Activated naive CD4-positive, alpha-beta T cell treated with anti-CD3 and anti-CD28 coated beads, Interleukin-2, amount 50 U/mL, for 24 hours (primary cell): Measurements from ENCODE around the gene ADRB2.

Experiments used
- H3K27ac Mint-ChIP-seq: one replicate; pipeline ENCODE4 v1.8.0; 2021; ENCODE audit warnings: mild to moderate bottlenecking, mixed read lengths
- H3K27me3 Mint-ChIP-seq: one replicate; pipeline ENCODE4 v1.8.0; 2021; ENCODE audit warnings: mixed read lengths
- H3K36me3 Mint-ChIP-seq: one replicate; pipeline ENCODE4 v1.8.0; 2021; ENCODE audit warnings: mixed read lengths
- H3K4me1 Mint-ChIP-seq: one replicate; pipeline ENCODE4 v1.8.0; 2021; ENCODE audit warnings: mixed read lengths
- H3K4me3 Mint-ChIP-seq: one replicate; pipeline ENCODE4 v1.8.0; 2021; ENCODE audit warnings: mild to moderate bottlenecking, mixed read lengths
- H3K9me3 Mint-ChIP-seq: one replicate; pipeline ENCODE4 v1.8.0; 2021; ENCODE audit warnings: mixed read lengths

ADRB2 gene

DNA sequence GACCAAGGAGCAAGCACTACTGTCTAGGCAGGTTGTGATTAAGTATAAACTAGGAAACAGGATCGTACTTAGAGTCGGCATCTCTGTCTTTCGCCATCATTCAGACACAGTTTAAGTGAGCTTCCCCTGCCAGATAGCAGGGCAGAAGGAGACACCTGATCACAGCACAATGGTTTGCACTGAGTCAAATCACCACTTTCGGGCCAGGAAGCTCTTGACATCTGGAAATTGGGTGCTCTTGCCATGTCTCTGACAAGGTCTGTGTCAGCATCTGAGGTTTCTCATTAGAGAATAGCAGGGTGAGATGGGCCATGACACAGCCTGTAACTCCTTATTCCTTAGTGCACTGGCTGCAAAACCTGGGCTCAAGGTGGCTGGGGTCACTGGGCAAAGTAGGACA is 8.3 kb downstream of the ADRB2 start:
- H3K9me3 Mint-ChIP-seq, result no peaks in the 10 kb centered on the region
- H3K27ac Mint-ChIP-seq, result no peak overlapping the region
- peaks cover 2% of the 10 kb centered on the region for H3K36me3 Mint-ChIP-seq
- H3K27me3 Mint-ChIP-seq, result no peaks in the 10 kb centered on the region
- H3K4me1 Mint-ChIP-seq, result no peaks in the 10 kb centered on the region
- no peak overlapping the region for H3K4me3 Mint-ChIP-seq

GRCh38 chr5:148836272-148837250 is 10.2 kb downstream of the ADRB2 start:
- Mint-ChIP-seq H3K27me3 (no peaks in the 10 kb centered on the region), H3K27ac (no peak overlapping the region), H3K4me3 (no peak overlapping the region), H3K9me3 (no peaks in the 10 kb centered on the region), H3K36me3 (peaks cover 2% of the 10 kb centered on the region), H3K4me1 (no peaks in the 10 kb centered on the region)

DNA sequence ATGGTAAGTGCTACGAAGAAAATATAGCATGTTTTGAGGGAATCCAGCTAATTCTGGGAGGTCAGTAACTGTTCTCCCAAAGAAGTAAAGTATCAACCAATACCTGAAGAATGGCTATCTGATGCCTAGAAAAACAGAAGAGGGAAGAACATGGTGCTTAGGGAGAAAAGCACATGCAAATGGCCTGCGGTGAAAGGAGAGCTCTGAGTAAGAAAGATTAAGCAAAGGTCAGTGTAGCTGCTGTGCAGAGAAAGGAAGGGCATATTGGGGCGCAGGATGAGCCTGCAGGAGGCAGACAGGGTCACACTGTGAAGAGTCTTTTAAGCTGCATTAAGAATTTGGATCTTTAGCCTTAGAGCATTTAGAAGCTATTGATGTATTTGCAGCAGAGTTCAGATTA is 11.0 kb downstream of the ADRB2 start:
- Mint-ChIP-seq H3K4me1 (no peaks in the 10 kb centered on the region), H3K36me3 (no peaks in the 10 kb centered on the region), H3K4me3 (no peak overlapping the region), H3K27me3 (no peaks in the 10 kb centered on the region), H3K27ac (no peak overlapping the region), H3K9me3 (no peaks in the 10 kb centered on the region)

DNA sequence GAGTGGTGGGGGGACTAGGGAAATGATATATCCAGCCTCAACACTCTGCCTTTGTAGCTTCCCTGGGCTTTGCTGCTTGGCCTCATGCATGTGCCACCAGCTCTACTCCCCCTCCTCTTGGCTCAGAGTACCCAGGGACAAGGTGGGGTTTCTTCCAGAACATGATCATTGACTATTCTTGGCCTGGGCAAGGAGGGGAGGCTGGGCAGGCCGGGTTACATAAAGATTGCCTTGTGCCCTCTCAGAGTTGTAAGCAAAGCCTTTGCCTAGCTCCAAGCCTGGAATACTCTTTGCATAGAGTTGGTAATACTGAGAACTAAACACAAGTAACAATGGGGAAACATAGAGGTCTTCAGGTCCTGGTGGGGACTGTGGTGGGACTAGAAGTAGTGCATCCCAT is 11.9 kb downstream of the ADRB2 start:
- no peaks in the 10 kb centered on the region for H3K4me1 Mint-ChIP-seq
- H3K27me3 Mint-ChIP-seq, result no peaks in the 10 kb centered on the region
- no peaks in the 10 kb centered on the region for H3K36me3 Mint-ChIP-seq
- H3K27ac Mint-ChIP-seq, result no peak overlapping the region
- no peak overlapping the region for H3K4me3 Mint-ChIP-seq
- H3K9me3 Mint-ChIP-seq, result no peaks in the 10 kb centered on the region

- H3K9me3 Mint-ChIP-seq, result no peaks in the 10 kb centered on the region
- H3K36me3 Mint-ChIP-seq, result no peaks in the 10 kb centered on the region
- H3K27ac Mint-ChIP-seq, result no peak overlapping the region
- H3K27me3 Mint-ChIP-seq, result no peaks in the 10 kb centered on the region
- no peak overlapping the region for H3K4me3 Mint-ChIP-seq
- H3K4me1 Mint-ChIP-seq, result no peaks in the 10 kb centered on the region
Observed at GRCh38 chr5:148839960-148840359, 13.5 kb downstream of the ADRB2 start.

DNA sequence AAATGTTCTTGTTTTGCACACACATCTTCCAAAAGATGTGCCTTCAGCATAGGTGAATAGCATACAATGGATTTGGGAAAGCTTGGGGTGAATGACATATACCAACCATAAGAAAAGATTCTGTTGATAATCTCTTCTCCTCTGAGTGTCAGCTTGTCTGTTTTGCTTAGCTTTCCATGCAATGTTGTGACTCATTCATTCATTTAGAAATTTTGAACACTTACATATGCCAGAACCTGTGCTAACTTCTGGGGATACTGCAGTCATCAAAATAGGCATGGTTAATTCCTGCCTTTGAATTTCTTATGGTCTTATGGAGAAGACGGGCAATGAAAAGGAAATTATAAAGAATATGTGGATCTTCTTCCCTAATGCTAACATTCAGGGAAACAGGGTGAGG is 14.1 kb downstream of the ADRB2 start:
- H3K27ac Mint-ChIP-seq, result no peak overlapping the region

DNA sequence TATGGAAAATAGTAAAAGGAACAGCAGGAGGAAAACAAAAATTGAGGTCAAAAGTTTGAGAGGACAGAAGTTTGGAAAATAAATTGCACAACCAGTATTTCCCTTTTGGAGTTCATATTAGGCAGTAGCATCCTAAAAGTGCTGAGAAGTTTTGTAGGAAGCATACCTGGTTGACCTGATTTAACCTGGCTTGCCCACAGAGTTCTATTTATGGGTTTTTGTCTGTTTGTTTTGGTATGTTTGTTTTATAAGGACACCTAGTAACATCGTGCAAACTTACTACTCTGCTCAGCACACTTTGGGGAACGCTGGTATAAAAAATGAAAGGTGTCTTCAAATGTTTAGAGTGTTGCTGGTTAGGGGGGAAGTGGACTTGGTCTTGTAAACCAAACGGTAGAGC is 15.1 kb downstream of the ADRB2 start:
- Mint-ChIP-seq H3K27me3 (no peaks in the 10 kb centered on the region), H3K4me1 (peaks cover 3% of the 10 kb centered on the region), H3K27ac (no peak overlapping the region)

More for the DNA sequence above, 14.1 kb downstream of the ADRB2 start:
- H3K36me3 Mint-ChIP-seq, result no peaks in the 10 kb centered on the region
- no peaks in the 10 kb centered on the region for H3K27me3 Mint-ChIP-seq
- peaks cover under 1% of the 10 kb centered on the region for H3K4me1 Mint-ChIP-seq
- no peaks in the 10 kb centered on the region for H3K9me3 Mint-ChIP-seq
- no peak overlapping the region for H3K4me3 Mint-ChIP-seq

GRCh38 chr5:148842161-148842560 is 15.8 kb downstream of the ADRB2 start:
- H3K4me3 Mint-ChIP-seq, result no peak overlapping the region
- H3K36me3 Mint-ChIP-seq, result no peaks in the 10 kb centered on the region
- H3K27me3 Mint-ChIP-seq, result no peaks in the 10 kb centered on the region
- no peaks in the 10 kb centered on the region for H3K9me3 Mint-ChIP-seq
- peaks cover 3% of the 10 kb centered on the region for H3K4me1 Mint-ChIP-seq
- no peak overlapping the region for H3K27ac Mint-ChIP-seq

More for the DNA sequence above, 15.1 kb downstream of the ADRB2 start:
- Mint-ChIP-seq H3K4me3 (no peak overlapping the region), H3K9me3 (no peaks in the 10 kb centered on the region), H3K36me3 (no peaks in the 10 kb centered on the region)

DNA sequence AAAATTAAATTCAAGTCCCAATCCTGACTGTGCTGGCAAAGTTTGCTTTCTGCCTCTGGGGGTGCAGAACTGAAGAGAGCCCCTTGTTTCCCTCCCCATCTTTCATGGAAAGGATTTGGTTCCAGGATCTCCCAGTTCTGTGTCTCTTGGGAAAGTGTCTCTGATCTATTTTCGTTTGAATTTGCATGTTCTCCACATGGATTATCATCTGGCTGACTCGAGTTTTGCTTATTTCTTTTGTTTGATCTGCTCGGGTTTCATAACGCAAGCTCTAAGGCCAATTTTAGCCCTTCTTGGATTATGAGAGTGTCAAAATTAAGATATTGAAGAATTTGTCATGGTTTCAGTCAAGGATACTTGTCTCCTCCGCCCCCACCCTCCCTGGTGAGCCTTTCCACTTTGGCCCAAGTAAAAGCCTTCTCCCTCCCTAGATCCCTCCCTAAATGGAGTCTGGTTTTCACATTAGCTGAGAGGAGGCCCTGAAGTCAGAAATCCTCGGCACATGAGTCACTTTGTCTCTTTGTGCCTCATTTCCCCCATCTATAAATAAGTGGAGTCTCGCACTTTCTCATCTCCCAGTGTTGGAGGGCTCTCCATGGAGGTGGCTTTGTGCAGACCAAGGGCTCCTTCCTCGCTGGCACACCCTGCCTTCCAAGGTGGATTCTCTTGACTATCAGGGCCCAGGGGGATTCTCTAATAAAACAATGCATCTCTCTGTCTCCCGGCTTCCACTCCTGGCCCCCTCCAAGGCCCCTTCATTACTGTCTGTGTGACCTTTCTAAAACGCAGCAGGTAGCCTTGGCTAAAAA is 17.3 kb downstream of the ADRB2 start:
- no peaks in the 10 kb centered on the region for H3K27me3 Mint-ChIP-seq
- peaks cover 4% of the 10 kb centered on the region for H3K9me3 Mint-ChIP-seq
- peaks cover 10% of the 10 kb centered on the region for H3K4me1 Mint-ChIP-seq
- H3K27ac Mint-ChIP-seq, result no peak overlapping the region
- peaks cover 1% of the 10 kb centered on the region for H3K36me3 Mint-ChIP-seq
- H3K4me3 Mint-ChIP-seq, result no peak overlapping the region

DNA sequence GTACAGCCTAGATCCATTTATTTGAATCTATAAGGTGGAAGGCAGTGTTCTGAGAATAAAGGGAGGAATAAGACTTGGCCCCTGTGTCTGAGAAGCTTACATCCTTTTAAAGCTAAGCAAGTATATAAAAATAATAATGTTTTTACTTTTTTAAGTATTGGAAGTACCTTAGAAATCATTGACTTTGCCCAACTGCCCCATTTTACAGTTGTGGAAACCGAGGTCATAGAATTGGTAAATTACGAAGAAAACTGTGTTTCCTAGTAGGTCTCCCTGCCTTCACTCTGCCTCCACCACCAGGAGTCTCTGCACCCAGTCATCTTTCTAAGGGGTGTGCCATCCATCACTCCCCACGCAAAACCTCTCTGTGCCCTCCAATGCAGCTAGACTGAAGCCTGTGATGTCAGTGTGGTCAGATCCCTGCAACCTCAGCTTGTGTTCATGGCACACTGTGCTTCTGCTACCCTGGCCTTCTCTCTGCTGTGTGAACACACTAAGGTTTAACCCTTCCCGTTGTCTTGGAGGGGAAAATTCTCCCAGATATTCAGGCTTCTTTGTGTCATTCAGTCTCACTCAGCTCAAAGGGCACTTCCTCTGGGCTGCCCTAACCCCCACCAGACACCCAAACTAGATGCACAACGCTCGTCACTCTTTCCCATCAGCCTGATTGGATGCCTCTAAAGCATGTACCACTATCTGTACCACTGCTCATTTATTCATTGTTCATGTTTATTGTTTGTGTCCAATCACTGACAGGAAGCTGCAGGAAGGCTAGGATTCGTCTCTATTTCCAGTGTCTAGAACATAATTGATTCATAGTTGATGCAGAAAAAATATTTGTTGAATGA is 18.2 kb downstream of the ADRB2 start:
- no peaks in the 10 kb centered on the region for H3K27me3 Mint-ChIP-seq
- no peak overlapping the region for H3K4me3 Mint-ChIP-seq
- peaks cover 20% of the 10 kb centered on the region for H3K4me1 Mint-ChIP-seq
- H3K9me3 Mint-ChIP-seq, result peaks cover 4% of the 10 kb centered on the region
- peaks cover 1% of the 10 kb centered on the region for H3K36me3 Mint-ChIP-seq
- no peak overlapping the region for H3K27ac Mint-ChIP-seq

- Mint-ChIP-seq H3K4me1 (peaks cover 25% of the 10 kb centered on the region), H3K4me3 (no peak overlapping the region), H3K9me3 (peaks cover 4% of the 10 kb centered on the region), H3K27ac (no peak overlapping the region), H3K36me3 (peaks cover 1% of the 10 kb centered on the region), H3K27me3 (no peaks in the 10 kb centered on the region)
Observed at GRCh38 chr5:148846930-148847329, 20.5 kb downstream of the ADRB2 start.

GRCh38 chr5:148847456-148847855 is 21.0 kb downstream of the ADRB2 start:
- Mint-ChIP-seq H3K4me1 (peaks cover 25% of the 10 kb centered on the region), H3K9me3 (peaks cover 4% of the 10 kb centered on the region), H3K36me3 (peaks cover 1% of the 10 kb centered on the region), H3K4me3 (no peak overlapping the region), H3K27me3 (no peaks in the 10 kb centered on the region), H3K27ac (no peak overlapping the region)

GRCh38 chr5:148848393-148849031 is 22.1 kb downstream of the ADRB2 start:
- Mint-ChIP-seq H3K27ac (peak overlapping the region; percentile 8), H3K9me3 (peaks cover 4% of the 10 kb centered on the region), H3K27me3 (no peaks in the 10 kb centered on the region), H3K4me1 (peaks cover 25% of the 10 kb centered on the region), H3K36me3 (peaks cover 1% of the 10 kb centered on the region), H3K4me3 (peak overlapping the region; percentile 21)

- Mint-ChIP-seq H3K36me3 (peaks cover 1% of the 10 kb centered on the region), H3K4me3 (no peak overlapping the region), H3K9me3 (peaks cover 4% of the 10 kb centered on the region), H3K27me3 (no peaks in the 10 kb centered on the region), H3K27ac (no peak overlapping the region), H3K4me1 (peaks cover 25% of the 10 kb centered on the region)
Observed at GRCh38 chr5:148849461-148849860, 23.1 kb downstream of the ADRB2 start.

DNA sequence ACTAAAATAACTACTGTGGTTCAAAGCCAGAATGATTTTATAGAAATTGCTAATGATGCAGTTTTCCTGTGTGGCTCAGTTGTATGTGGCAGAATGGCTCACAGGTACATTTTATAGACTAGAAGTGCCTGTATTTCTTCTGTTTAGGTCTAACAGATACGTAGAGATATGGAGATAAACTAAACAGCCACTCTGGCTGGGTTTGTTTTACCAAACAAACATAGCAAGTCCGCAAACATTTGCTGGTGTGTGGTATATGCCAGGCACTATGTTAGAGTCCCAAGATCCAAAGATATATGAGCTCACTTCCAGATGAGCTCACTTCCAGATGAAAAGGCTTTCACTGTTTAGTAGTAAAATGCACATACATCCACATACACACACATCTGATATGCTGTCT is 24.4 kb downstream of the ADRB2 start:
- Mint-ChIP-seq H3K27ac (peak overlapping the region; percentile 52), H3K36me3 (peaks cover 1% of the 10 kb centered on the region), H3K4me3 (no peak overlapping the region), H3K4me1 (peaks cover 22% of the 10 kb centered on the region), H3K27me3 (no peaks in the 10 kb centered on the region), H3K9me3 (peaks cover 4% of the 10 kb centered on the region)
